ENCODE measurements around the gene CORO2A.

CORO2A gene

GRCh38 chr9:98192503-98193335, at the start of gene CORO2A:
TSS of gene CORO2A (minus strand) at chr9:98192637. CDS start at chr9:98157660, 34,977 bp downstream.
- DNase-seq = peak; percentile 64 to 85

- DNase-seq = no peak
Observed at GRCh38 chr9:98241357-98242300, 49.2 kb upstream of the CORO2A start.

- DNase-seq = no peak
Observed at GRCh38 chr9:98240475-98240874, 48.0 kb upstream of the CORO2A start.

GRCh38 chr9:98236901-98237487, 44.6 kb upstream of the CORO2A start:
- DNase-seq = no peak

GRCh38 chr9:98235126-98235525, 42.7 kb upstream of the CORO2A start:
- no peak for DNase-seq

GRCh38 chr9:98234245-98234825, 41.9 kb upstream of the CORO2A start:
- no peak for DNase-seq

- DNase-seq = no peak
Observed at GRCh38 chr9:98232926-98233325, 40.5 kb upstream of the CORO2A start.

GRCh38 chr9:98231770-98232478, 39.5 kb upstream of the CORO2A start:
- DNase-seq = no peak

- DNase-seq = no peak
Observed at GRCh38 chr9:98230789-98231188, 38.4 kb upstream of the CORO2A start.

GRCh38 chr9:98230304-98230703, 37.9 kb upstream of the CORO2A start:
- DNase-seq = no peak

GRCh38 chr9:98229620-98230019, 37.2 kb upstream of the CORO2A start:
- DNase-seq = no peak

GRCh38 chr9:98229090-98229395, 36.6 kb upstream of the CORO2A start:
- no peak for DNase-seq

GRCh38 chr9:98228392-98229089, 36.1 kb upstream of the CORO2A start:
- DNase-seq = no peak

GRCh38 chr9:98227883-98228282, 35.4 kb upstream of the CORO2A start:
- no peak for DNase-seq

GRCh38 chr9:98226957-98227356, 34.5 kb upstream of the CORO2A start:
- no peak for DNase-seq

GRCh38 chr9:98226516-98226915, 34.1 kb upstream of the CORO2A start:
- no peak for DNase-seq

GRCh38 chr9:98225015-98225442, 32.6 kb upstream of the CORO2A start:
- DNase-seq = no peak

- no peak for DNase-seq
Observed at GRCh38 chr9:98222885-98223691, 30.7 kb upstream of the CORO2A start.

- no peak for DNase-seq
Observed at GRCh38 chr9:98220911-98221310, 28.5 kb upstream of the CORO2A start.

- DNase-seq = no peak
Observed at GRCh38 chr9:98219794-98220370, 27.4 kb upstream of the CORO2A start.

- no peak for DNase-seq
Observed at GRCh38 chr9:98219364-98219716, 26.9 kb upstream of the CORO2A start.

Data from NCI-H526 (cell line).